GM23338 (cell line): ENCODE data around the gene EPHB1. TPM values are rescaled to one million over a fixed set of nuclear protein-coding genes. Genes with fewer than 3 reads are reported as not detected.

Experiments used
- ATAC-seq: fragments of 200-7000 bp; cut with Tn5 transposase; 3 replicates; pipeline ENCODE4 v1.9.1; 2020
- DNase-seq: peaks from one replicate; pipeline ENCODE4 v3.0.0-alpha.2; 2015; ENCODE audit warnings: low spot score
- H2AFZ ChIP-seq: fragments of 200-600 bp; sonication (generic); 2 replicates; pipeline ENCODE4 v1.8.0; 2016; ENCODE audit warnings: antibody characterized with exemption, mild to moderate bottlenecking, moderate library complexity
- H3F3A ChIP-seq: fragments of 200-600 bp; sonication (generic); replicated peaks from 2 replicates; pipeline ENCODE4 v1.8.0; 2017; ENCODE audit warnings: antibody characterized with exemption, mixed run types, low read depth
- H3K27ac ChIP-seq: fragments of 200-600 bp; sonication (generic); 2 replicates; pipeline ENCODE4 v1.6.1; 2016; ENCODE audit warnings: low read depth
- H3K27me3 ChIP-seq: fragments of 200-600 bp; sonication (generic); 2 replicates; pipeline ENCODE4 v1.8.0; 2016; ENCODE audit warnings: mild to moderate bottlenecking, mixed run types, moderate library complexity; ENCODE audit not compliant: insufficient read depth
- H3K36me3 ChIP-seq: fragments of 200-600 bp; sonication (generic); 2 replicates; pipeline ENCODE4 v1.8.0; 2016; ENCODE audit warnings: mild to moderate bottlenecking; ENCODE audit not compliant: insufficient read depth
- H3K4me1 ChIP-seq: fragments of 200-600 bp; sonication (generic); 2 replicates; pipeline ENCODE4 v1.8.0; 2016; ENCODE audit warnings: mild to moderate bottlenecking, moderate library complexity; ENCODE audit not compliant: insufficient read depth
- H3K4me2 ChIP-seq: fragments of 200-600 bp; sonication (generic); 2 replicates; pipeline ENCODE4 v1.7.1; 2017; ENCODE audit warnings: mixed run types
- H3K4me3 ChIP-seq: fragments of 200-600 bp; sonication (generic); 2 replicates; pipeline ENCODE4 v1.6.1; 2016; ENCODE audit warnings: mixed run types
- H3K79me2 ChIP-seq: fragments of 200-600 bp; sonication (generic); replicated peaks from 2 replicates; pipeline ENCODE4 v1.8.0; 2017; ENCODE audit warnings: mild to moderate bottlenecking; ENCODE audit not compliant: insufficient read depth
- H3K9me2 ChIP-seq: fragments of 200-600 bp; sonication (generic); 2 replicates; pipeline ENCODE4 v1.8.0; 2017; ENCODE audit not compliant: insufficient read depth
- H4K20me1 ChIP-seq: fragments of 200-600 bp; sonication (generic); replicated peaks from 2 replicates; pipeline ENCODE4 v1.8.0; 2017; ENCODE audit warnings: mild to moderate bottlenecking; ENCODE audit not compliant: insufficient read depth
- H3K27ac Mint-ChIP-seq: 2 replicates; pipeline ENCODE4 v1.8.0; 2020; ENCODE audit warnings: inconsistent platforms, mild to moderate bottlenecking, moderate library complexity, mixed read lengths
- H3K27me3 Mint-ChIP-seq: 3 replicates; pipeline ENCODE4 v1.8.0; 2022; ENCODE audit warnings: low read depth, mild to moderate bottlenecking, moderate library complexity, mixed read lengths, inconsistent platforms; ENCODE audit not compliant: insufficient read depth, poor library complexity
- H3K36me3 Mint-ChIP-seq: 3 replicates; pipeline ENCODE4 v1.8.0; 2021; ENCODE audit warnings: low read depth, mild to moderate bottlenecking, inconsistent platforms, moderate library complexity, mixed read lengths
- H3K4me1 Mint-ChIP-seq: 3 replicates; pipeline ENCODE4 v1.8.0; 2020; ENCODE audit warnings: mild to moderate bottlenecking, inconsistent platforms, mixed read lengths
- H3K4me3 Mint-ChIP-seq: 3 replicates; pipeline ENCODE4 v1.8.0; 2021; ENCODE audit warnings: moderate library complexity, mild to moderate bottlenecking, inconsistent platforms, mixed read lengths
- H3K9me3 Mint-ChIP-seq: 3 replicates; pipeline ENCODE4 v1.8.0; 2020; ENCODE audit warnings: moderate library complexity, mild to moderate bottlenecking, inconsistent platforms, mixed read lengths
- CTCF ChIP-seq, 2 experiments: fragments of 200-600 bp in 1 of 2; sonication (generic) in 1 of 2; conservative IDR thresholded peaks; 2 replicates each; pipeline versions ENCODE4 v1.5.1 to v1.6.1; 2016 to 2017; ENCODE audit warnings: antibody characterized with exemption in 2 of 2, low read depth in 2 of 2, mild to moderate bottlenecking in 2 of 2, moderate library complexity in 1 of 2
- EZH2 ChIP-seq: fragments of 200-600 bp; sonication (generic); IDR thresholded peaks from one replicate; pipeline ENCODE4 v1.8.0; 2017; ENCODE audit warnings: antibody characterized with exemption, mild to moderate bottlenecking, low read depth; ENCODE audit not compliant: unreplicated experiment
- NANOG ChIP-seq: IDR thresholded peaks from 2 replicates; pipeline ENCODE4 v1.6.1; 2016; ENCODE audit warnings: antibody characterized with exemption, borderline replicate concordance
- POLR2AphosphoS5 ChIP-seq: IDR thresholded peaks from 2 replicates; pipeline ENCODE4 v1.6.1; 2016; ENCODE audit warnings: antibody characterized with exemption, low read depth
- ZNF462 ChIP-seq: fragments of 250-450 bp; sonication (Bioruptor Pico); IDR thresholded peaks from 2 replicates; pipeline ENCODE4 v1.5.0; 2020; ENCODE audit warnings: mild to moderate bottlenecking, moderate library complexity
- polyA plus RNA-seq: library from polyadenylated mRNA; unstranded; fragments of >200 nt; fragmentation: Nextera tagmentation; extraction: Ambion mirVana; gene quantifications from 2 replicates; pipeline ENCODE4 v1.2.1, GENCODE V29; 2016
- total RNA-seq: library from RNA; depleted of rRNA; stranded (reverse); fragments of >200 nt; shearing (Covaris generic); gene quantifications from 2 replicates; pipeline ENCODE4 v1.2.3, GENCODE V29; 2014

Gene EPHB1
- total and polyA plus RNA-seq, 2 experiments from 2014 or later, result 2.7 to 5.2 TPM

GRCh38 chr3:134849561-134849960 lies 54.5 kb downstream of the EPHB1 start (continued):
- TF ChIP-seq ZNF462 (no peak), CTCF (conservative IDR thresholded peaks at IDR 0.05; ENCODE audit: low read depth in 2 of 2) (no peak), POLR2AphosphoS5 (no peak)

- H3K4me1 ChIP-seq, result 0 out of 2 replicates have a peak, but pooled peaks cover 4% of the 10 kb centered on the region
- no peak; the same call in 1 of the 3 replicates for ATAC-seq
- H3K79me2 ChIP-seq, result no peaks in the 10 kb centered on the region
- H3K36me3 ChIP-seq, result no peaks in the 10 kb centered on the region
- Mint-ChIP-seq H3K4me1 (peaks cover 20% of the 10 kb centered on the region), H3K9me3 (no peaks in the 10 kb centered on the region), H3K27ac (no peak overlapping the region), H3K4me3 (no peak overlapping the region), H3K36me3 (no peaks in the 10 kb centered on the region), H3K27me3 (peaks cover 6% of the 10 kb centered on the region)
- H3K9me2 ChIP-seq, result no peaks in the 10 kb centered on the region
- no peak overlapping the region for H3K27ac ChIP-seq
- no peak overlapping the region for H3K4me2 ChIP-seq
- H3K27me3 ChIP-seq, result no peaks in the 10 kb centered on the region
- DNase-seq, result no peak
- no peaks in the 10 kb centered on the region for H4K20me1 ChIP-seq
- H3K4me3 ChIP-seq, result no peak overlapping the region
- no peaks in the 10 kb centered on the region for H3F3A ChIP-seq
- no peak overlapping the region for H2AFZ ChIP-seq
- TF ChIP-seq NANOG (no peak), ZNF462 (no peak), EZH2 (no peak), CTCF (conservative IDR thresholded peaks at IDR 0.05; ENCODE audit: low read depth in 2 of 2) (no peak)
Measured at GRCh38 chr3:134850761-134851160, 55.7 kb downstream of the EPHB1 start.
